Glutamatergic neuron (in vitro differentiated cells): ENCODE results near the gene ATOX1. TPM values are rescaled to one million over a fixed set of nuclear protein-coding genes. Genes with fewer than 3 reads are reported as not detected.
A peak's percentile ranks its signal among the peaks of the same experiment; 100 is the strongest.

ENCODE experiments used
- DNase-seq: peaks from one replicate; pipeline ENCODE4 v3.0.0; 2022
- H3K27ac Mint-ChIP-seq: one replicate; pipeline ENCODE4 v1.8.0; 2020; ENCODE audit warnings: mild to moderate bottlenecking, mixed read lengths, inconsistent platforms; ENCODE audit not compliant: unreplicated experiment
- H3K27me3 Mint-ChIP-seq: one replicate; pipeline ENCODE4 v1.8.0; 2020; ENCODE audit warnings: mild to moderate bottlenecking, moderate library complexity, mixed read lengths, inconsistent platforms; ENCODE audit not compliant: unreplicated experiment
- H3K36me3 Mint-ChIP-seq: one replicate; pipeline ENCODE4 v1.8.0; 2020; ENCODE audit warnings: mild to moderate bottlenecking, mixed read lengths, inconsistent platforms; ENCODE audit not compliant: unreplicated experiment
- H3K4me1 Mint-ChIP-seq: one replicate; pipeline ENCODE4 v1.8.0; 2020; ENCODE audit warnings: mild to moderate bottlenecking, low read depth, mixed read lengths, inconsistent platforms; ENCODE audit not compliant: unreplicated experiment
- H3K4me3 Mint-ChIP-seq: one replicate; pipeline ENCODE4 v1.8.0; 2020; ENCODE audit warnings: mild to moderate bottlenecking, mixed read lengths, inconsistent platforms; ENCODE audit not compliant: unreplicated experiment
- H3K9me3 Mint-ChIP-seq: one replicate; pipeline ENCODE4 v1.8.0; 2020; ENCODE audit warnings: mild to moderate bottlenecking, moderate library complexity, mixed read lengths, inconsistent platforms; ENCODE audit not compliant: unreplicated experiment
- total RNA-seq: library from RNA; stranded (reverse); fragmentation: NEBNext Ultra II Directional; extraction: Animal tissue kit (Norgen Biotek cat#: 25700); gene quantifications from one replicate; pipeline ENCODE4 v1.2.1, GENCODE V29; 2021; ENCODE audit not compliant: unreplicated experiment
- TF ChIP-seq, protein P1 (sequence below): fragments of 200-600 bp; sonication (generic); IDR thresholded peaks from one replicate; pipeline ENCODE4 v1.5.0; 2021; ENCODE audit not compliant: partially characterized antibody, unreplicated experiment

The ATOX1 gene
- total RNA-seq, 1 donor from 2014 or later: 82.9 TPM

GRCh38 chr5:151771259-151772028 lies 13.0 kb upstream of the ATOX1 start, which contains the start of gene G3BP1:
Gene G3BP1, plus strand, starts transcription at chr5:151771954. Its CDS starts 14,667 bp downstream, at chr5:151786621.
- H3K27ac Mint-ChIP-seq: peak within 1 kb of the TSS; percentile 19
- no peaks in the 10 kb centered on the region for H3K9me3 Mint-ChIP-seq
- no peaks in the 10 kb centered on the region for H3K36me3 Mint-ChIP-seq
- peak within 1 kb of the TSS; percentile 83 for H3K4me3 Mint-ChIP-seq
- peaks cover 25% of the 10 kb centered on the region for H3K4me1 Mint-ChIP-seq
- no peaks in the 10 kb centered on the region for H3K27me3 Mint-ChIP-seq
- DNase-seq: peak; percentile 99
- TF ChIP-seq, protein P1, sequence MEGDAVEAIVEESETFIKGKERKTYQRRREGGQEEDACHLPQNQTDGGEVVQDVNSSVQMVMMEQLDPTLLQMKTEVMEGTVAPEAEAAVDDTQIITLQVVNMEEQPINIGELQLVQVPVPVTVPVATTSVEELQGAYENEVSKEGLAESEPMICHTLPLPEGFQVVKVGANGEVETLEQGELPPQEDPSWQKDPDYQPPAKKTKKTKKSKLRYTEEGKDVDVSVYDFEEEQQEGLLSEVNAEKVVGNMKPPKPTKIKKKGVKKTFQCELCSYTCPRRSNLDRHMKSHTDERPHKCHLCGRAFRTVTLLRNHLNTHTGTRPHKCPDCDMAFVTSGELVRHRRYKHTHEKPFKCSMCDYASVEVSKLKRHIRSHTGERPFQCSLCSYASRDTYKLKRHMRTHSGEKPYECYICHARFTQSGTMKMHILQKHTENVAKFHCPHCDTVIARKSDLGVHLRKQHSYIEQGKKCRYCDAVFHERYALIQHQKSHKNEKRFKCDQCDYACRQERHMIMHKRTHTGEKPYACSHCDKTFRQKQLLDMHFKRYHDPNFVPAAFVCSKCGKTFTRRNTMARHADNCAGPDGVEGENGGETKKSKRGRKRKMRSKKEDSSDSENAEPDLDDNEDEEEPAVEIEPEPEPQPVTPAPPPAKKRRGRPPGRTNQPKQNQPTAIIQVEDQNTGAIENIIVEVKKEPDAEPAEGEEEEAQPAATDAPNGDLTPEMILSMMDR: peak; percentile 37

- Mint-ChIP-seq H3K27ac (peak overlapping the region; percentile 85), H3K27me3 (no peaks in the 10 kb centered on the region), H3K36me3 (no peaks in the 10 kb centered on the region), H3K9me3 (no peaks in the 10 kb centered on the region), H3K4me1 (peaks cover 18% of the 10 kb centered on the region), H3K4me3 (peak overlapping the region; percentile 85)
- DNase-seq: peak; percentile 77
- TF ChIP-seq, protein P1: no peak
Measured at GRCh38 chr5:151770383-151771258, 12.2 kb upstream of the ATOX1 start.

DNA sequence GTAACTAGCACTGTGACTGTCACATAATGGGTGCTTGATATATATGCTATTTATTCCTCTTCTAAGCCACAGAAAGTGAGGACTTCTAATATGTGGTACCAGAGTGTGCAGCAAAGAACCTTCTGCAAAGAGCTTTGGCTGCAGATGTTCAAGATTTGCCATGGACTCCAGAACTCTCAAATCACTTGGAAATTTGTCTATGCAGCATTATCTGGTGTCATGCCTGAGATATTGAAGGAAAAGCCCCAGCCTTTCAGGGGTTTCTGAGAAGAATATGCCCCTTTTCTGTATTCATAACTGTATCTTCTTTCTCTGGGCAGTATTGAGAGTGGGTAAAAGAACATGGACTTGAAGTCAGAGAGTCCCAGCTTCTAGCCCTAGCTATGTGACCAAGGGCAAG lies 8.5 kb upstream of the ATOX1 start:
- Mint-ChIP-seq H3K4me3 (no peak overlapping the region), H3K27me3 (no peaks in the 10 kb centered on the region), H3K9me3 (no peaks in the 10 kb centered on the region), H3K4me1 (peaks cover 10% of the 10 kb centered on the region), H3K27ac (no peak overlapping the region), H3K36me3 (no peaks in the 10 kb centered on the region)
- DNase-seq: no peak
- TF ChIP-seq, protein P1: no peak

DNA sequence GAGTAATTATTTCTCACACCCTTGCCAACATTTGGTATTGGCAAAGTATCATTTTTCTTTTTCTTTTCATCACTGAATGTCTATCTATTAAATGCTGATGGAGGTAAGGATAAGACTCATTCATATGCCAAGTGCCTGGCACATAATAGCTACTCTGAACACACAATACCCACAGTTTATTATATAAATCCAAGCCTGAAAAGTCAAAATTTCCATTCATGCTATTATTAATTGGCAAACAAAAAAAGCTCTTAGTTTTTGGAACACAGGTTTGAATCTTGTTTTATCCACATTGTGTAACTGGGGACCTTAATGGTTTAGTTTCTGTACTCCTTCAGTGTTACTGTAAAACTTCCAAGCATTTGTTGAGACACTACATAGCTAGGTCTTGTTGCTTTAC lies 6.4 kb upstream of the ATOX1 start:
- TF ChIP-seq, protein P1: no peak
- Mint-ChIP-seq H3K27ac (no peak overlapping the region), H3K9me3 (no peaks in the 10 kb centered on the region), H3K4me3 (no peak overlapping the region), H3K4me1 (peaks cover 8% of the 10 kb centered on the region), H3K27me3 (peaks cover under 1% of the 10 kb centered on the region), H3K36me3 (no peaks in the 10 kb centered on the region)
- no peak for DNase-seq

DNA sequence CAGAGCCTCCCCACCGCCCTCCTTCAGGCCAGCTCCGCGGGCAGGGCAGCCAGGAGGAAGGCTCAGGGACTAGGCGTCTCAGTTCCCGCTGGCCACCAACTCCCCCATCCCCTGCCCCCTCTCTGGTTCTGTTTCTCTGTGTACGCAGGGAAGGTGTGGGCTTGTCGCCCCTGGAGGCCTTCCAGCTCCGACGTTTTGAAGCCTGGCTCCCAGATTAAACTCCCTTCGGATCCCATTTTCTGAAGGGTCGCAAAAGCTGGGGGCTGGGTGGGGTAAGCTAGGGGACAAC lies 346 bp downstream of the ATOX1 start:
- Mint-ChIP-seq H3K27ac (peak overlapping the region; percentile 78), H3K4me1 (peaks cover 16% of the 10 kb centered on the region), H3K27me3 (peaks cover 5% of the 10 kb centered on the region), H3K4me3 (peak overlapping the region; percentile 87), H3K36me3 (no peaks in the 10 kb centered on the region), H3K9me3 (peaks cover 2% of the 10 kb centered on the region)
- peak; percentile 36 for DNase-seq
- TF ChIP-seq, protein P1: no peak
